ENCODE results near the gene SLC15A4.
"Not testable (repeated sequence)": the region's sequence is repeated elsewhere in the genome, so short reads cannot be mapped to it uniquely, and the experiment has no call there.

Gene SLC15A4

DNA sequence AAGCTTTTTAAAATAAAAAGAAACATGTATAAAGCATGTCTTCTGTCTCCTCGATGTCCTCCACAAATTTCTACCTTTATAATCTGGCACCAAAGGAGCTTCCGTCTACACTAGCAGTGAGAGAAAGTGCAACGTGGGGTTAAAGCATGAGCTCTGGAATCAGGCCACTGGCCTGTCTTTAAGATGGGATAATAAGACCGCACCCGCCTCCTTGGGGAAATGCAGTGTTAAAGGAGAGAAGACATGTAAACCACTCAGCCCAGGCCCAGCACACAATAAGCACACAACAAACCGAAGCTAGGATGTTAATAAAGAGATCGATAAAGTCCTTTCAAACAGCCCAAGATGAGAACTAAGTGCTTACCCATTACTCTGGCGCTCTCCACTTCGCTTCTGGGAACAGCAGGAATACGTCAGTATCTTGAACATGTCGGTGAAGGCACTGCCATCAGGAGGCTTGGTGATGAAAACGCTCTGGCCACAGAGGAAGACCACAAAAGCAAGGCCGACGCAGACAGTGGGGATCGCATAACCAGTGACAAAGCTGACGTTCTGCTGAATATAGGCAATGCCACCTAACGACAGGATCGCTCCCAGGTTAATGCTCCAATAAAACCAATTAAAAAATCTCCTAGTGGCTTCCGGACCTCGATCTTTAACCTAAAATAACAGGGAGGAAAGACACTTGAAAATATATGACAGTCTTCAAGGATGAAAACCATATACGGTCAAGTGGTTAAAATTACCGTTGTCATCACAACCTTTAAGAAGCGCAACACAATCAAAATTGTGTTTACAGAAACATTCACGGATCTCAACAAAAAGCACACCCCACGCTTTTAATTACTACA lies 9.1 kb downstream of the SLC15A4 start:
- no peak for DNase-seq (ENCODE audit: low read depth)

DNA sequence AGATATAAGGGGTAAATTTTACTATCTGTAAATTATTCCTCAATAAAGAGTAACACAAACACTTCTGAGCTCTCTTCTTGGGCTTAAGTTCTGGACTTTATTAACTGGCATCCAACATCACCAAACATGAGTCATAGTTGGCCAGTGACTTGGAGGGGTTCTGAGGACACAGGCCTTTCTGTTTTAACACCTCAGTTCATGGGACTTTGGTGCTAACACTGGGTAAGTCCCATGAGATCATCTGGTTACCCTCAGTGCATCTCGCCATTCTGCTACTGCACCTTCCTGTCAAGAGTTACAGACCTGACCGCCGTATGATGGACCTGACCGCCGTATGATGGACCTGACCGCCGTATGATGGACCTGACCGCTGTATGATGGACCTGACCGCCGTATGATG lies 9.9 kb downstream of the SLC15A4 start:
- no peak for DNase-seq (ENCODE audit: low read depth)

DNA sequence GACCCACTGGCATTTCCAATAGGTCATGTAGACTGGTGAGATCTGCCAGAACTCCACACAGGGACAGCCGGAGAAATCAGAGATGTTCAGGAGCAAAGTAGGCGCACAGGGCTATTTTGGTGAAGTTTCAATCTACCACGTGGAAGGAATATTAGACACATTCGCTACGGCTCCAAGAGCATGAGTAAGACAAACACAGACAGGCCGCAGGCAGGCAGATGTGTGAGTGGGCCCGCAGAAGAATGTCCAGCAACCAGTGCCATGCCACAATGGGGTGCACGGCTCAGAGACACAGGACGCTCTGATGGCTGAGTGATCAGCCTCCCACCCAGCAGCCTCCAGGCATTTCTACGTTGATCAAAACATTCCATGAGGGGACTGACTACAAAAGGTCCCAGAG lies 10.4 kb downstream of the SLC15A4 start:
- DNase-seq (ENCODE audit: low read depth): no peak

DNA sequence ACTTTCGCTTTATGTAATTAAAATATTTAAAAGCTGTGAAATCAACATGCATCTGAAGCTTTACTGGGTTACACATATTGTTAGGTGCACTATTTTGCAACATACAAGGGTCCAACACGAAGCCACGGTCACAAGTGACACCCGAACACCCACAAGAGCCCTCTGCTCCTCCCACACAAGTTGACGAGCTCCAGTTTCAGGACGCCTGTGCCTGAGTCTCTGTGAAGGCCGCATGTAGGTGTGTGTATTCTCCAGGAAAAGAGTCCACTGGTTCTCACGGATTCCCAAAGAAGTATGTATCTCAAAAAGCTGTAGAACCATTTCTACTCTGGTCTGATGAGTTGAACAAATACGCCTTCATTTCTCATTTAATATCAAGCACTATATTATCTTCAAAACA lies 12.0 kb downstream of the SLC15A4 start:
- DNase-seq (ENCODE audit: low read depth): no peak

DNA sequence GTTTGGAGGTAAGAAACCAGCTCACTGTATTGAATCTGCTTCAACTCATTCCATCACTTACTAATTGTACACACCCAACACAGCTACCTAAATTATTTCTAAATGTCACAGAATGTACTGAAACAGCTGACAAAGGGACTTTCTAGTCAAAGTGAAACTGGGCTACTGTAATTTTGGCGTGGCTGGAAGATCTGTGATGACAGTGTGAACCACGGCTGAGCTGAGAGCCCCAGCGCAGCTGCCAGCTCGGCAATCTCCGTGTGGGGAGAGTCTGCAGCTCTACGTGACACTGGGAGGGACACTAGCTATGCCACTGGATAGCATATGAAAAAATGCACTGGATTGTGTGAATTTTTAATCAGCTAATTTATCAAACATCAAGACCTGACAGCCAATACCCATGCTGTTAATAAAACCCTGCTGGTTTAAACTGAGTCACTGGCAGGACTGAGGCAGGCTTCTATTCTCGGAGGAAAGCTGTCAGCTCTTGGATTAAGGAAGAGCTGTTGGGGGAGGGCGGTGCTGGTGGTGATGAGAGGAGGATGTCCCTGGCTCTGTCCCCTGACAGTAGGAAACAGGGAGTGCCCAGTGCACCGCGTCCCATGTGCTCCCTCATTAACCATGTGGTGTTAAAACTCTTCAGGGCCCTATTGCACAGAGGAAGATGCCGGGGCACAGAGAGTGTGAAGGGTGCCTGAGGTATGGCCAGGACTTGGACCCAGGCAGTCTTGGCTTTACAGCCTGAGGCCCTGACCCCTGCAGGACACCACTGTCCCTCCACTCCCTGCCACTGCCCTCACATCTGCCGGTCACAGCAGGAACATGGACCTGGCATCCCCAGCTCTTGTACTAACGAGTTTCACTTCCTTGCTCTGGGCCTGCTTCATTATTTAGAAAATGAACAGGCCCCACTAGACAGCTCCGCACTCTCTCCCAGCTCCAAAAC lies 13.3 kb downstream of the SLC15A4 start:
- DNase-seq (ENCODE audit: low read depth): no peak

DNA sequence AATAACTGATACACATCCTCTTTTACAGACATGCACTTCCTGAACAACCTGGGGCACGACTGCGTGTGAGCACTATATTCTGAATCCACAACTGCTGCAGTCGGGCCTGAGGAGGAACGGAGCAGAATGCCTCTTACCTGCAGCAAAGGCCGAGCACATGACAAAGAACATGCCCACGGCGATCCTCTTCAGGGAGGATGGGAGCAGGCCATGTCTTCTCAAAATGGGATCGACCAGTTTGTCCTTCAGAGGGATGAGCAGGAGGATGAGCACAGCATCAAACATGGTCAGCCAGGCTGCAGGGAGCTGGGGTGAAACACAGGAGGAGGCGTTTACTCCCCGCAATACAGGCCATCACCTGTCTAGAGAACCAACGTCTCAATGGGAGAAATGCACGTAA lies 15.1 kb downstream of the SLC15A4 start:
- no peak for DNase-seq (ENCODE audit: low read depth)

DNA sequence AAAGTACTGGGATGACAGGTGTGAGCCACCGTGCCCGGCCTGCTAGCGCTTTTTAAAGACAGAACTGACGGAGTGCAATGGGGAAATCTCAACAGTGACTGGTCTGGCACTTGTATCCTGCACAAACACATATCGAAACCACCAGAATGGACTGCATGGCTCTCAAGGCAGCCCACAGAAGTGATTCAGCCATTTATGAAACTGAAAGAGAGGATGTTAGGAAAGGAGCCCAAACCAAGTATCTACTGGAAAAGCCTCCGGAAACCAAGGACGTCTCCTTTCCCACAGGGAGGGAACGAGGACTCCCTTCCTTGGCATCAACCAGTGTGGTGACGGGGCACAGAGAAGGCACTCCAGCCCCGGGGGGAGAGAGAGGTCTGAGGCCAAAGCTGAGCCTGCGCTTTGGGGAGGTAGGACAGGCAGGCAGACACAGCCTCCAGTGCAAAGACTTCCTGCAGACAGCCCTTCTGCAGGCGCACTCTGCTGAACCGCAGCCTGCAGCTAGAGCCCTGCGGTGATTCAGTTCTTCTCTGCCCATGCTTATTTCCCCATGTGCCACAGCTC lies 16.5 kb downstream of the SLC15A4 start:
- no peak for DNase-seq (ENCODE audit: low read depth)

DNA sequence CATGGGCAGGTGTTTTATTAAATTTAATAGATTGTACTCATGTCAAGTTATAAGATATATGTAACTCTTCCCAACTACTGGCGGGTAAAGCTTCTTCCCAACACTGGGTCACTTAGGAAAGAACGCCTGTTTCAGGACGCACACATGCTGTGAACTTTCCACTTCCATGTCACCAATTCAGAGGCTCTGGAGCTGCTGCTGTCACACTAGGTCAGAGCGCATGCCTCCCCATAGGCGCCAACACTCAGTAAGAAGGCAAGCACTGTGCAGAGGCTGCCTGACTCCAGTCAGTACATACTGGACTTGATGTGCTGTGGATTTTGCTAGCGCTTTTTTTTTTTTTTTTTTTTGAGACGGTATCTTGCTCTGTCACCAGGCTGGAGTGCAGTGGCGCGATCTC lies 17.2 kb downstream of the SLC15A4 start:
- DNase-seq (ENCODE audit: low read depth): no peak

DNA sequence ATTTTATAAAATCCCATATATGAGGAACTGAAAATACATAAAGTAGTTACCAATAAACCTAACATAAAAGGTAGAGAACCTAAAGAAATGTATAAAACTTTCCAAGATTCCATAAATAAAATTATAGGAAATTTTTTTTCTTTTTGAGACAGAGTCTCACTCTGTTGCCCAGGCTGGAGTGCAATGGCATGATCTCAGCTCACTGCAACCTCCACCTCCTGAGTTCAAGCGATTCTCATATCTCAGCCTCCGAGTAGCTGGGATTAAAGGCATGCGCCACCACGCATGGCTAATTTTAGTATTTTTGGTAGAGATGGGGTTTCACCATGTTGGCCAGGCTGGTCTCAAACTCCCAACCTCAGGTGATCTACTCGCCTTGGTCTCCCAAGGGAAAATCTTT lies 18.4 kb downstream of the SLC15A4 start:
- DNase-seq (ENCODE audit: low read depth): not testable (repeated sequence)

DNA sequence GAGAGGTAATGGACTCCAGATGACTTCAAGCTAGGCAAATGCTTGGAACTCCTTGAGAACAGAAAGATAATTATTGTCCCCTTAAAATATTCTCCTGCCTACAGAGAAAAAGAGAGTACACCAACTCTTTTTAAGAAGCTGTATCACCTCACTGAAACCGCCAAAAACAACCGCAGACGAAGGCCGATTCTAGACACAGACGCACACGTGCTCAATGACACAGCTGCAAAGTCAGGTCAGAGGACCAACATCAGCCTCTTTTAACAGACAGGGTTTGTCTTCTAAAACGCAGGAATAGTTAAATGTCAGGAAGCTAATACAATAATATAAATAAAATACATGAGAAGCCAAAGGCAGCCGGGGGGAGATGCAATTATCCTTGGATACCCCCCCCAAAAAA lies 19.0 kb downstream of the SLC15A4 start:
- DNase-seq (ENCODE audit: low read depth): no peak

DNA sequence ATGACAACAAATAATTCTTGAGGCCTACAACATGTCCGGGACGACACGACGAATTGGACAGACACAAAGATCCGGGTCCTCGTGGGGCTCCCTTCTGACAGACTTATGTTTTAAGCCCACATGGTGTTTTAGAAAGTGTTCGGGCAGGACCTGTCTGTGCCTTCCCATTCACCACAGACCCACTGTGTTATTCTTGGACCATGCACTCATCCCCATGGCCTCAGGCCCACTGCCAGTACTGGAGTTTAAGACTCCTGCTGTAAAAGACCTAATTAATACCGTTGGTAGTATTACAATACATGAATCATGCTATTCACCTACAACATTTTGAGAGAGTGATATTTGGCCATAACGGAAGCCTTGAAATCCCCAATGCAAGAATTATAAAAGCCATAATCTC lies 20.0 kb downstream of the SLC15A4 start:
- no peak for DNase-seq (ENCODE audit: low read depth)

DNA sequence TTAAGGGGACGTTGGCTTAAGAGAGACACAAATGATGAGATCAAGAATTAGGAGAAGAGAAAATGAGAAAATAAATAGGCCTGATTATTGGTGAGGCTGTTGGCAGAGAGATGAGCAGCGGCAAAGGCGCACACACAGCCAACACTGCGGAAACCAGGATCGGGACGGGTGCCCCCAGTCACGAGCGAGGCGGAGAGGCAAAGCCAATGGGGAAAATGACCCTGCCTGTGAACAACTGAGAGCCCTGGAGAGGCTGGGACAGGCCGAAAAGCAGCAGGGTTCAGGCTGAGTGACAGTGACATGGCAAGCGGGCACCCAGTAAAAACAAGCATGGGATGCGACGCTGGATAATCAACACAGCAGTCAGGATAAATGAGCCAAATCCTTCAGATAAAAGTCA lies 21.0 kb downstream of the SLC15A4 start:
- no peak for DNase-seq (ENCODE audit: low read depth)

DNA sequence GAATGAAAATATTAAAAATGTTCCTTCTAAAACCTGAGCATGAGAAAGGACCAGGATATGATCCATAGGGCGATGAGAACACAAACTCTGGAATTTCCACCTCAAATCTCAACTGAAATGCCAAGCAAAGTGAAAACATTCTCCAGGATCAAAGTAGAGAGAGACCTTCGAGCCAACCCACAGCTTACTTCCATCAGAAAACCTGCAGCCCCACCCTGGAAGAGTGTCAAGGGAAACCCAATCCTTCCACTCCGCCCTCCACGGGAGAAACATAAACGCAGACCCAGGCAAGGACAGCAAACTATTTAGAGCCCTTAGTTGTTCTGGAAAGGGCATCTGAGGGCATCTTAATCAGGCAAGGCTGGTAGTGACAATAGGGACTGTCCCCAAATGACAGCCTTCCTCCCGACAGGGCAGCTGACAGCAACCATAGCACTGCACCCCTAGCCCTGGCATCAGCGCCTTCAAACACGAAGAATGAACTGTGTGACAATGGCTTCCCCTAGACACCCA lies 21.8 kb downstream of the SLC15A4 start:
- no peak for DNase-seq (ENCODE audit: low read depth)

DNA sequence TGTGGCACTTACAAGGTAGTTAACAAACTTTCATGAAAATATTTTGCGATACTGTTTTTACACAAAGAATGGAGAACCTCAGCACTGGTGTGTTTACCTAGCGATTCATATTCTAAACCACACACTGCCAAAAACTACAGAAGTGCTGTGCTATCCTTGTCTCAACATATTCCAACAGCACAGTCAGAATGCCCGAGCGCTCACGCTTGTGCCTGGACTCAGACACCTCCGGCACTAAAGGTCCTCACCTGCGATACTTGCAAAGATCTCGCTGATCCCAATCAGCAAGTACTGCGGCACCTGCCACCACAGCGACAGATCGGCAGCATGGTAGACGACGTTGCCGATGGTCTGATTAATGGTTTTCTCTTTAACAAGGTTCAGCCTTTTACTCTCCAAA lies 23.2 kb downstream of the SLC15A4 start:
- no peak for DNase-seq (ENCODE audit: low read depth)

DNA sequence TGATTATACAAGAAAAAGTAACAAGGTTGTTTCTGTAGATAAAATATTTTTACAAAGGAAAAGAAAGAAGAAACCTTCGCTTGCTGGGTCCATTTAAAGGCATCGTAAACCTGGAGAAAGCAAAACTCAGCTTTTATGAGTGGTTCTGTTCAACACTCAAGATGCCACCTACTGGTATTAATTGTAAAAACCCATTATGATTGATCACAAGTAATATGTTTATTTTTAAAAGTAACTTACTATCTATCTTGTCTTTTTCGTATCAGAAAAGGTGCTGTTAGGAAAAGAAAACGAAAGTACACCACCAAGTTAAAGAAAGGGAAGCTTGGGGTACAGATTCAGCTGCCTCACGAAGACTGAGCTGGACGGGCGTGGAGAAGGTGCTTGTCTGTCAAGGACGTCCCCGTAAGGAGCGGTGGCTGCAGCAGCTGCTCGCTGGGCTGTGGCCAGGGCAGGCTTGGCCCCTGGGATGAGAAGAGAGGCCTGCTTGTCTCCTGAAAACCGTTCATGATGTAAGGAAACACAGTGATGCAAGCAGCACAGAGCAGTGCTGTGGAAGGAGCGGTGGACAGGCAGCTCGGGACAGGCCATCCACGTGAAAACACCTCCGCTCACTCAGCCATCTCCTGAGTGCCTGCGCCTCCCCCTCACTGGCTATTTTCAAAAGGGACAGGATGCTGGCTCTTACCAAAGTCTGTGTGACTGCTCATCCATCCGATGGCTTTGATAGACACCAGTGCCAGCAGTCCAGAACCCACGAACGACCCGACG lies 25.0 kb downstream of the SLC15A4 start:
- no peak for DNase-seq (ENCODE audit: low read depth)

DNA sequence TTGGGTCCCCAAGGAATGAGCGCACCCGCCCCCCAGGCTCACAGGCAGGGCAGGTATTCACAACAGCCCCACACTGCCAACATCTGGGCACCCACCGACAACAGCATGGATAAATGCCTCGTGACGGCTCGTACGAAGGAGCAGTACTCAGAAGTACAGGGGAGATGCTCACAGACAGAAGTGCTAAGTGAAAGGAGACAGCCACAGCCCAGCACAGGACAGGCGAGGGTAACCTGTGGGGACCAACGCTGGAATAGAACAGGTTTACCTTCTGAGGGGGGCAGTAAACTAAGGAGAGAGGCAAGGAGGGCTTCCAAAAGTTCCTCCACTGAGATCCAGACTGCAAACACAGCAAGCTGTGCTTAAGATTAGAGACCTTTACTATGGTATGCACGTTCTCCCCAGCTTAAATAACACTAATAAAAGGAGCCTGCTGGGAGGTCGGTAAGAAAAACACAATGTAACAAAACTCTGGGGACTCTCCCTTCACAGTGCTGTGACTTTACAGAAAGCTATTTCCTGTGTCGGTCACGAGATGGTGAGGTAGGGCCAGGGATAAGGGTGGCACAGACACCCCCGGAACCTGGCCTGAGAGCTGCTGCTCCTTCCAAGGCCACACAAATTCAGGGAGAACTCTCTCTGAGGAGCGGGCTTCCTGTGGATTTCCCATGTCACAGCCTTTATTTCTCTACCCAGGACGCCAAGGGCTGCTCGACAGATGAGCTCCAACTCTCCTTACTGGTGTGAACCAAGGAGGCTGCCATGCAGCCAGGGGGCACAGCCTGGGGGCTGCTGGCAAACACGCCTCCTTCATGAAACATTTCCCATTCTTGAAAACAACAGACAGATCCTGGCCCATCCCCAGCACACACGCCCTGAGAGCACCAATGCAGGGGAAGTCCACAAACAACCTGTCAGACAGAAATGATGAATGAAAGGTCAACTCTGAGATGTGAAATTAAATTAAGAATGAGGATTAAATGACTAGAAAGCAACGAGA lies 26.3 kb downstream of the SLC15A4 start:
- DNase-seq (ENCODE audit: low read depth): no peak

DNA sequence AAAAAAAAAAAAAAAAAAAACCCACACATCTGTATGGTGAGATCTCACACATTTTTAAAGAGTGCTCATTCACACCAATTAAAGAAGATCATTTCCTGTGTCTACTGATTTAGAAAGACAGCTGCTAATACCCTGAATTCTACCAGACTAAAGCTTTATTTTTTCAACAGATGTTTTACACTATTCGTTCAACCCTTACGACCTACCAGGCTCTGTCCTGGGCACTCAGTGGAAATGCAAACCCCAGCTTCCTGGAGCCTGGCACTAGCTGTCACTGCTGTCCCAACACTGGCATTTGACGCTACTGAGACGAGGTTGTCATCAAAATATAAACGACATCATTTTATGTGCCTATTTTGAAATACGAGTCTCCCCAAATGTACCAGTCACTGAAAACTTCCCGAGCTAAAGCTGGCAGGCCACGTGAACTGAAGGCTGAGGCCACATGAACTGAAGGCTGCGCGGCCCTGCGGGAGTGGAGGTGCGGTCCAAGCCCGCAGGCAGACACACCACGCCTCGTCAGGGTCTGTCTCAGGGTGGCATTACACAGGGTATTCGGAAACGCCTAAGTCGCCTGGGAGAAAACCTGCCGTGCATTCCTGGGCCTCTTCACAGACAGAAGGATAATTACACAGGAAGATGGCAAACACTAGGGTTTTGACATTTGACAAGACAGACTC lies 27.2 kb downstream of the SLC15A4 start:
- DNase-seq (ENCODE audit: low read depth): no peak

DNA sequence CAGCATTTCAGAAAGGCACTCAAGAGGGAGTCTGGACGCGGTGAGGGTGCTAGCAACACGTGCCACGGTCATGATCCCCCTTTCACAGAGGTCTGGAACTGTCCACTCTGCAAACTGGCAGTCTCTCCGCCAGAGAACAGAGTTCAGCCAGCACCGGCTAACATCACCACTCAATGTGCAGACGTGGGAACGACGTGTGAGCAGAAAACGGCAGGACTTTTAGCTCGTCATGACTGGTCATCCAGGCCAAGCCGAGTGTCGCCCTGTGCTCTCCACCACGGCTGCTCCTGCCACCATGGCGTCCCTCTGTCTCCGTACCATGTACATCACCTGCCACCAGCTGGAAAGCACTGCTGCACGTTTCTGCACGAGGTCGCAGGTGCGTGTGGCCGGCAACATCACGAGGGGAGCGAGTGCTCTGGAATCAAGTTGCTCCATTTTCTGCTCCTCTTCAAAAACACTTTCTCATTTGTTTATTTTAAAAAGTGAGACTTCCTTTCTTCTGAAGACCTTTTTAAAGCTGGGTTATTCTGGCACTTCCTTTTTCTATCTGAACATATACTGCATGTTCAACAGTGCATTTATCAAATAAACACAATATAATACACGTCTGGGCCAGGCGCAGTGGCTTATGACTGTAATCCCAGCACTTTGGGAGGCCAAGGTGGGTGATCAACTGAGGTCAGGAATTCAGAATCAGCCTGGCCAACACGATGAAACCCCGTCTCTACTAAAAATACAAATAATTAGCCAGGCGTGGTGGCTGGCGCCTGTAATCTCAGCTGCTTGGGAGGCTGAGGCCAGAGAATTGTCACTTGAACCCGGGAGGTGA lies 28.0 kb downstream of the SLC15A4 start:
- DNase-seq (ENCODE audit: low read depth): no peak
